Prostate gland (tissue), 2 donors: ENCODE data around the gene B3GNT7. TPM values are rescaled to one million over a fixed set of nuclear protein-coding genes. Genes with fewer than 3 reads are reported as not detected.
A peak's percentile ranks its signal among the peaks of the same experiment; 100 is the strongest.

Experiments used
- DNase-seq: peaks from one replicate; pipeline ENCODE4 v3.0.0-alpha.2; 2019; ENCODE audit warnings: low spot score
- H3K27ac ChIP-seq, 2 donors: fragments of 200-600 bp; sonication (generic); 2 replicates each; pipeline ENCODE4 v1.5.1; 2017 to 2019
- H3K27me3 ChIP-seq: fragments of 200-600 bp; sonication (generic); replicated peaks from 2 replicates; pipeline ENCODE4 v1.5.1; 2019; ENCODE audit not compliant: insufficient read depth
- H3K36me3 ChIP-seq, 2 donors: fragments of 200-600 bp; sonication (generic); 1 replicate in 1 of 2; 2 replicates in 1 of 2; pipeline versions ENCODE4 v1.5.1 to v1.8.1; 2017 to 2019
- H3K4me1 ChIP-seq: fragments of 200-600 bp; sonication (generic); replicated peaks from 2 replicates; pipeline ENCODE4 v1.5.1; 2019
- H3K4me3 ChIP-seq, 2 donors: fragments of 200-600 bp; sonication (generic); 2 replicates each; pipeline ENCODE4 v1.5.1; 2017 to 2019
- H3K9me3 ChIP-seq: fragments of 200-600 bp; sonication (generic); 2 replicates; pipeline ENCODE4 v1.5.1; 2017
- CTCF ChIP-seq, 4 experiments: fragments of 200-600 bp in 2 of 4; fragments of 450-650 bp in 2 of 4; sonication (generic) in 2 of 4; IDR thresholded peaks; 1 replicate in 3 of 4; 2 replicates in 1 of 4; pipeline ENCODE4 v1.5.1; 2016 to 2019; ENCODE audit warnings: antibody characterized with exemption in 4 of 4, mild to moderate bottlenecking in 2 of 4, moderate library complexity in 2 of 4
- POLR2A ChIP-seq: fragments of 450-650 bp; IDR thresholded peaks from one replicate; pipeline ENCODE4 v1.6.1; 2016; ENCODE audit warnings: antibody characterized with exemption, mild to moderate bottlenecking
- POLR2AphosphoS5 ChIP-seq: sonication (generic); formaldehyde crosslinking; IDR thresholded peaks from one replicate; pipeline ENCODE4 v1.6.1; 2017; ENCODE audit warnings: antibody characterized with exemption
- WGBS: methylation state at CpG from one replicate; pipeline ENCODE4 v1.1.5; 2018; 5-methylcytosine and 5-hydroxymethylcytosine counted together
- intact Hi-C: fragments of 100-400 bp; cut with DNase I; formaldehyde crosslinking; loops from one replicate; pipeline ENCODE4 v1.14.2; 2022
- total RNA-seq, 2 donors: library from RNA; depleted of rRNA; stranded (reverse); fragments of >200 nt; gene quantifications; one replicate each; pipeline ENCODE4 v1.1.0, GENCODE V29; 2016

Gene B3GNT7
- total RNA-seq, result 1 to 10 TPM; 2.1 to 7.4 TPM

GRCh38 chr2:231395188-231396057, at the start of gene B3GNT7:
B3GNT7 (plus strand) TSS chr2:231395710; CDS start chr2:231395804, 94 bp downstream.
- Histone ChIP-seq H3K36me3 (no peaks in the 10 kb centered on the region), H3K27ac (peak within 1 kb of the TSS in 1 of 2 donors; percentile 48), H3K4me1 (peaks cover 3% of the 10 kb centered on the region), H3K4me3 (peak within 1 kb of the TSS; percentile 45 to 54), H3K9me3 (no peaks in the 10 kb centered on the region), H3K27me3 (no peaks in the 10 kb centered on the region)
- WGBS, result 12% methylated on average over 7 of the region's 95 CpGs
- intact Hi-C loops, result loop anchor here (5.0 kb wide), 1 partner anchor 98 kb away; no protein-coding TSS in a partner anchor
- no peak for DNase-seq
- TF ChIP-seq CTCF (IDR thresholded peaks at IDR 0.05) (no peak), POLR2A (no peak), POLR2AphosphoS5 (no peak)

GRCh38 chr2:231347081-231347480, 48.4 kb upstream of the B3GNT7 start:
- Histone ChIP-seq H3K27ac (no peak overlapping the region), H3K4me1 (no peaks in the 10 kb centered on the region), H3K4me3 (no peak overlapping the region), H3K36me3 (no peaks in the 10 kb centered on the region), H3K27me3 (no peaks in the 10 kb centered on the region), H3K9me3 (no peaks in the 10 kb centered on the region)
- TF ChIP-seq POLR2AphosphoS5, result no peak
- TF ChIP-seq POLR2A, result no peak
- TF ChIP-seq CTCF (IDR thresholded peaks at IDR 0.05), result no peak
- no peak for DNase-seq
- intact Hi-C loops, result no loop called here
- 82% methylated on average over 5 of the region's 5 CpGs for WGBS

DNA sequence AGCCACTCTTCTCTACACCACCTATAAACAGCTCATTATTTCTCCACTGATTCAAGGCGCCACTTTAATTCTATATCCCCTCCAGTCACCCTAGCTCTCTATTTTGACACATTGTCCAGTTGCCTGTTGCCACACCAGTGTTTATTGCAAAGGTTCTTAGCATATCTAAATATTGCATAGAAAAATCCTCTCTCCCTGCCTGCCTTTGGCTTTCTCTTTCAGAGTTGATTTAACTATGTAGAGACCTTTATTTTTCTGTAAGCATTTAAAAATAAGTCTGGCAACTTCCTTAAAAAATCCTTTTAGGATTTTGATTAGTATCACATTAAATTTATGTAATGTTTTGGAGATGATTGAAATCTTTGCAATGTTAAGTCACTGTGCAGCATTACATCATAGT, 47.9 kb upstream of the B3GNT7 start:
- Histone ChIP-seq H3K27ac (no peak overlapping the region), H3K36me3 (no peaks in the 10 kb centered on the region), H3K9me3 (no peaks in the 10 kb centered on the region), H3K4me1 (no peaks in the 10 kb centered on the region), H3K27me3 (no peaks in the 10 kb centered on the region), H3K4me3 (no peak overlapping the region)
- 97% methylated on average over 1 of the region's 1 CpG for WGBS
- intact Hi-C loops, result no loop called here
- DNase-seq, result no peak
- TF ChIP-seq POLR2AphosphoS5, result no peak
- no peak for TF ChIP-seq CTCF (IDR thresholded peaks at IDR 0.05)
- no peak for TF ChIP-seq POLR2A

- H3K9me3 ChIP-seq, result no peaks in the 10 kb centered on the region
- TF ChIP-seq POLR2AphosphoS5, result no peak
- no peak for TF ChIP-seq POLR2A
- TF ChIP-seq CTCF (IDR thresholded peaks at IDR 0.05), result no peak
- WGBS, result 76% methylated on average over 2 of the region's 2 CpGs
- no peak overlapping the region for H3K27ac ChIP-seq
- no peak for DNase-seq
- no peaks in the 10 kb centered on the region for H3K36me3 ChIP-seq
- no peaks in the 10 kb centered on the region for H3K4me1 ChIP-seq
- no peak overlapping the region for H3K4me3 ChIP-seq
- H3K27me3 ChIP-seq, result no peaks in the 10 kb centered on the region
- intact Hi-C loops, result no loop called here
These were observed 47.3 kb upstream of the B3GNT7 start for GRCh38 chr2:231348173-231348572.
